ENCODE measurements around the gene CUX1. TPM values are rescaled to one million over a fixed set of nuclear protein-coding genes. Genes with fewer than 3 reads are reported as not detected.

CUX1 gene
- total RNA-seq, 1 experiment from 2014 or later, result 53.5 TPM

DNA sequence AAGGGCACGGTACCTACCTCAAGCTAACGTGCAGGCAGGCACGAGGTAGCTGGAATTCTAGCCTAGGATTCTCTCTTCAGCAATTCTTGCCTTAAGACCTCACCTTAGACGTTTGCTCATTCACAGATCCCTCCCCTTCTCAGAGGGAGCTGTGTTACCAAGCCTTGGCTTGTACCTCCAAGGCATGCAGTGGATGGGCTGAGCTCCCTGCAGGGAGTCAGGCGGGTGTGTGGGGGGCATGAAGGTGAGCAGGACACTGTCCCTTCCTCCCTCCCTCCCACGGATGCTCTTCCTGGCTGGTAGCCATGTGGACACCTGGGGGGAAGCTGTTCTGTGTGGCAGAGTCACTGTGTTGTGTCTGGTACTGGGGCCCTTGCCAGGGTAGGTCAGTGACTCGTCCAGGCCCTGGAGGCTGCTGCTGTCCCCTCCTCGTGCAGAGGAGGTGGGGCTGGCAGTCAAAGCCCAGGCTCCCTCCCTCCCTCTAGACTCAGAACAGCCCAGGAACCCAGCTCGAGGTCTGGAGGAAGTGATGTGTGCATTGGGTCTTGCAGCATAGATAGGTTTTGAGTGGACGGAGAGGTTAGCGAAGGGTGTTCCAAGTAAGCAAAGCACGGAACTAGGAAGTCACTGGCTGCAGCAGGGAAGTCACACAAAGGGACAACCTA lies 247.1 kb downstream of the CUX1 start:
- no peak overlapping the region for H3K9ac ChIP-seq (ENCODE audit: extremely low read depth, insufficient read length, low read length)
- peaks cover 8% of the 10 kb centered on the region for H4K20me1 ChIP-seq (ENCODE audit: control insufficient read depth, insufficient read depth, insufficient read length)
- H2AK5ac ChIP-seq (ENCODE audit: insufficient read length, low read length), result no peak overlapping the region
- H3K9me3 ChIP-seq (ENCODE audit: control insufficient read depth, low read depth, low read length), result no peaks in the 10 kb centered on the region
- no peak overlapping the region for H4K8ac ChIP-seq (replicated peaks; ENCODE audit: insufficient read length, low read depth, low read length)
- no peak overlapping the region for H2BK20ac ChIP-seq (ENCODE audit: low read depth, low read length, poor library complexity, severe bottlenecking)
- no peak overlapping the region for H2BK5ac ChIP-seq (ENCODE audit: insufficient read length, low read length)
- no peak overlapping the region for H3K23ac ChIP-seq (ENCODE audit: insufficient read length, low read depth, low read length)
- DNase-seq, result no peak
- H3K79me1 ChIP-seq (ENCODE audit: insufficient read depth, low read depth, low read length, poor library complexity, severe bottlenecking), result peaks cover 2% of the 10 kb centered on the region
- H3K23me2 ChIP-seq (ENCODE audit: insufficient read length, low read depth, low read length, poor library complexity, severe bottlenecking), result no peaks in the 10 kb centered on the region
- H3K9me3 Mint-ChIP-seq, result no peaks in the 10 kb centered on the region
- H2AFZ ChIP-seq (ENCODE audit: low read length), result no peak overlapping the region
- H3K4ac ChIP-seq (ENCODE audit: low read depth, low read length), result no peak overlapping the region
- peaks cover 4 to 14% (median 5%) of the 10 kb centered on the region in 3 experiments; a peak in 5 of 7 replicates for H3K36me3 Mint-ChIP-seq (ENCODE audit: insufficient read depth in 1 of 3, low read depth in 3 of 3)
- H2BK15ac ChIP-seq (ENCODE audit: low read depth, low read length), result no peak overlapping the region
- H3K4me1 Mint-ChIP-seq, result peaks cover 16 to 20% of the 10 kb centered on the region in 2 experiments
- H3K4me3 Mint-ChIP-seq, result no peak overlapping the region
- H3K14ac ChIP-seq (ENCODE audit: insufficient read depth, low read length), result 0 out of 2 replicates have a peak overlapping the region, but pooled peaks have one; percentile 31
- peaks cover 2% of the 10 kb centered on the region; the same call in 1 of the 2 replicates for H3K79me2 ChIP-seq (ENCODE audit: insufficient read depth, low read length)
- no peak overlapping the region for H3K4me2 ChIP-seq (ENCODE audit: insufficient read depth, insufficient read length, low read length)
- H3K27ac ChIP-seq (ENCODE audit: insufficient read length, low read depth, low read length), result no peak overlapping the region
- no peak overlapping the region for H3K56ac ChIP-seq (ENCODE audit: insufficient read length, low read depth, low read length)
- no peaks in the 10 kb centered on the region for H3K27me3 ChIP-seq (ENCODE audit: insufficient read depth, low read length)
- H4K91ac ChIP-seq (ENCODE audit: insufficient read length, low read depth, low read length), result no peak overlapping the region
- H2BK120ac ChIP-seq (ENCODE audit: low read depth, low read length, poor library complexity, severe bottlenecking), result no peak overlapping the region
- H3K27ac Mint-ChIP-seq, result peak overlapping the region; percentile 6 to 96 (median 85); a peak in 6 of 7 replicates
- no peaks in the 10 kb centered on the region for H3K27me3 Mint-ChIP-seq (ENCODE audit: low read depth)
- no peak overlapping the region for H2BK12ac ChIP-seq (ENCODE audit: insufficient read length, low read depth, low read length)
- H3K18ac ChIP-seq (ENCODE audit: insufficient read length, low read depth, low read length), result no peak overlapping the region
- WGBS (ENCODE audit: extremely low coverage, insufficient read length, low lambda C conversion rate), result no CpG with 5 or more reads among the region's 12 CpGs
- TF ChIP-seq, protein P1, sequence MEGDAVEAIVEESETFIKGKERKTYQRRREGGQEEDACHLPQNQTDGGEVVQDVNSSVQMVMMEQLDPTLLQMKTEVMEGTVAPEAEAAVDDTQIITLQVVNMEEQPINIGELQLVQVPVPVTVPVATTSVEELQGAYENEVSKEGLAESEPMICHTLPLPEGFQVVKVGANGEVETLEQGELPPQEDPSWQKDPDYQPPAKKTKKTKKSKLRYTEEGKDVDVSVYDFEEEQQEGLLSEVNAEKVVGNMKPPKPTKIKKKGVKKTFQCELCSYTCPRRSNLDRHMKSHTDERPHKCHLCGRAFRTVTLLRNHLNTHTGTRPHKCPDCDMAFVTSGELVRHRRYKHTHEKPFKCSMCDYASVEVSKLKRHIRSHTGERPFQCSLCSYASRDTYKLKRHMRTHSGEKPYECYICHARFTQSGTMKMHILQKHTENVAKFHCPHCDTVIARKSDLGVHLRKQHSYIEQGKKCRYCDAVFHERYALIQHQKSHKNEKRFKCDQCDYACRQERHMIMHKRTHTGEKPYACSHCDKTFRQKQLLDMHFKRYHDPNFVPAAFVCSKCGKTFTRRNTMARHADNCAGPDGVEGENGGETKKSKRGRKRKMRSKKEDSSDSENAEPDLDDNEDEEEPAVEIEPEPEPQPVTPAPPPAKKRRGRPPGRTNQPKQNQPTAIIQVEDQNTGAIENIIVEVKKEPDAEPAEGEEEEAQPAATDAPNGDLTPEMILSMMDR (conservative IDR thresholded peaks at IDR 0.05), result no peak
- peaks cover 2% of the 10 kb centered on the region for H3K4me1 ChIP-seq (ENCODE audit: insufficient read depth, low read length)
- H3T11ph ChIP-seq (ENCODE audit: low read length), result no peak overlapping the region
- H4K5ac ChIP-seq (ENCODE audit: insufficient read length, low read depth, low read length), result no peak overlapping the region

Data from H9 (cell line).